T-helper 1 cell treated with Interleukin-12 subunit alpha and Interleukin-12 subunit beta and Interleukin-4 antibody, amounts not matched to agents 30 ng/mL and 1 ng/mL, for 36 hours (primary cell): ENCODE measurements around the gene CBFA2T2. TPM values are rescaled to one million over a fixed set of nuclear protein-coding genes. Genes with fewer than 3 reads are reported as not detected.

Source experiments
- intact Hi-C: fragments of 100-400 bp; cut with micrococcal nuclease; formaldehyde crosslinking; loops from one replicate; pipeline ENCODE4 v1.15.1; 2024
- total RNA-seq: library from RNA; stranded (reverse); gene quantifications from 2 replicates; pipeline ENCODE4 v1.2.3, GENCODE V29; 2022

The CBFA2T2 gene
- total RNA-seq, 1 donor from 2014 or later, result 19.4 TPM

- intact Hi-C loops, result loop anchor here (1.0 to 2.0 kb wide), 5 partner anchors 148 to 700 kb away; partner anchors contain the start of genes CDK5RAP1, CHMP4B, EIF2S2 and ITCH
These were observed 173.5 kb downstream of the CBFA2T2 start for GRCh38 chr20:33663161-33664084.

DNA sequence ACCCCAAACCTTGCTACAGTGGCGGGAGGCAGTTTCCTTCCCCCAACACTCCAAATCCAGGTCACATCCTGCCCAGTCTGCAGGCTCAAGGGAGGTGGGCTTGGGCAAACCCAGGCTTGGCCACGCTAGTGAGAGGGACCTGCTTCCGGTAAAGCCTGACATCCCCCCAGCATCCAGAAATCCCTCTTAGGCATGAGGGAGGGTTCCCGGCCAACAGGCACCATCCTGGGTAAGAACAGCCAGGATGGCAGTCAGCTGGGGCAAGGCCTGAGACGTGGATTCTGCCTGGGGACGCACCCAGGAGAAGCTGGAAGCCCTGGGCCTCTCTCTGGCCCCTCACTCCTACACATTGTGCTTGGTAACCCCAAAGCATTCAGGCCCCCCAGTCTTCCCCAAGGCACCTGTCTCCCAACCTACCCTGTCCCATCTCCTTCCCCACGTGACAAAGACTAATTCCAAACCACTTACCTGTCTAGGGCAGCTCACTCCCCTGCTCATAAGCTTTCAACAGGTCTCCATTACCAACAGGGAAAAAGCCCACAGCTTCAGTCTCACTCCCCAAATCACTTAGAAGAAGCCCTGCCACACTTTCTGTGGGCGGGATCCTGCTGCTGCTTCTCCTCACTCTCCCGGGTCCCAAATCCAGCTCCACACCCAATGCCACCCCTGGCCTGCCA is 174.3 kb downstream of the CBFA2T2 start:
- intact Hi-C loops, result no loop called here

GRCh38 chr20:33664762-33665144 is 174.9 kb downstream of the CBFA2T2 start:
- intact Hi-C loops, result no loop called here

- intact Hi-C loops, result loop anchor here (1.0 kb wide), 8 partner anchors 8 to 327 kb away; partner anchors contain the start of genes E2F1, NECAB3, PXMP4 and RALY
These were observed 176.7 kb downstream of the CBFA2T2 start, which contains the start of gene ACTL10 for GRCh38 chr20:33666293-33667244. ACTL10 (plus strand) TSS chr20:33666943; CDS start chr20:33667498, 555 bp downstream.

GRCh38 chr20:33667245-33667675 is 177.4 kb downstream of the CBFA2T2 start:
- intact Hi-C loops, result no loop called here

- intact Hi-C loops, result no loop called here
These were observed 178.0 kb downstream of the CBFA2T2 start for GRCh38 chr20:33667676-33668465.

GRCh38 chr20:33668466-33669155 is 178.7 kb downstream of the CBFA2T2 start:
- intact Hi-C loops, result no loop called here

- intact Hi-C loops, result no loop called here
These were observed 179.3 kb downstream of the CBFA2T2 start for GRCh38 chr20:33669224-33669623.

DNA sequence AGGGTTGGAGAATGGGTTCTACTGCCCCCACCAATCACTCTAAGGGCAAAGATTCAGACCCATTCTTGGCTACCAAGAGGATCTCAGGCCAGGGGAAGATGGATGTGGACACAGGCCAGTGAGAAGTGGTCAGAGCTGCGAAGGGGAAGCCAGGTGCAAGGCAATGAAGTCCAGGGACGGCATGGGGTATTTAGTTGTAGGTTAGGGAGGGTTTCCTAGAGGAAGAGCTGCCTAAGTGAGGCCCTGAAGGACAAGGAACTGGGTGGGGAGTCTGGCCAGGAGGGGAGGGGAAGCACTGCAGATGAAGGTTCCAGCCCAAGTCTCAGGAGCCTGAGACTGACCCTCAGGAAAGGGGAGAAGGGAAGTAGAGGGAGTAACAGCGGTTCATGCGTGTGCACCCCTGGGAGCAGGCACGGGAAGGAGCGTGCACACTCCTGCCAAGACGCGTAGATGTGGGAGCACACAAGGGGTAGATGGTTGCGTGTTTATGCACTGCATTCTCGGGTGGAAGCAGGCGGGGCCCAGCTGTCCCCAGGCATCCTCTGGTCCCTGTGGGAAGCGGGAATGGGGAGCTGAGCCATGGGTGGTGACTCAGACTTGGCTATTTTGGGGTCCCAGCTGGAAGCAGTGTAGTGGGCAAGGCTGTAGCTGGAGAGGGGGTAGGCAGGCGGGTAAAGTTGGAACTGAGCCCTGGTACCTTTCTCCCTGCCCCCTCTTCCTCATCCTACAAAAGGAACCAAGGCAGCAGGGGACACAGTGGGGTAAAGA is 180.2 kb downstream of the CBFA2T2 start:
- intact Hi-C loops, result no loop called here

DNA sequence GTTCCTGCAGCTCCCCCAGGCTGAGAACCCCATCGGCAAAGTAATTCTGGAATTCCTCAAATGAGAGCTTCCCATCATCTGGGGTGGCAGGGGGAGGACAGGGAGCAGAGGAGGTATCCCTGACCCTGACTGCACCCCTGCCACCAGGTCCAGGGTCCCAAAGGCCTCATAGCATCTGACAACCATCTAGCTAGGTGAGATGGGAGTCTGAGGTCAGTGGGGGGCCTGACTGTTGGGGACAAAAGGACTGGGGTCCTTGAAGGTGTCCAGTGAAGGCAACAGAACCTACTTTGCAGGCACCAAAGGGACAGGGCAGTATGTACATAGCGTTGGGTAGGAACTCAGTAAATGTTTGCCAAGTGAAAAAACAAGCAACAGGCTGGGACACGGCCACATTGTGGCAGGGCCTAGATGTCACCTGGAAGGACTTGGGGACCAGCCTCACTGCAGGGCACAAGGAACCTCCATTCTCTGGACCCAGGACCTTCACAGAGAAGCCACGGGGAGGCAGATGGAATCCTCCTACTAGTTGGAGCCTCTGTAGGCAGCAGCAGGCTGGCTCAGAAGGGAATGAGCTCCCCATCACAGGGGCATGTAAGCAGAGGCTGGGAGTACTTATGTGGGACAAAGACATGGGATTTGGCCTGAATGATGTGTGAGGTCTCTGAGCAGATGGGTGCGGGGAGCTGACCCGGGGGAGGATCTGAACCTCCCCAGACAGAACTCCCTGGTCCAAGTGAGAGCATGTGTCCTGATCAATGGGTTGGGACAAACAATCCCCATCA is 181.0 kb downstream of the CBFA2T2 start:
- intact Hi-C loops, result no loop called here

GRCh38 chr20:33671573-33672288 is 181.8 kb downstream of the CBFA2T2 start:
- intact Hi-C loops, result no loop called here

- intact Hi-C loops, result no loop called here
These were observed 182.7 kb downstream of the CBFA2T2 start for GRCh38 chr20:33672426-33673113.

GRCh38 chr20:33673114-33673409 is 183.2 kb downstream of the CBFA2T2 start:
- intact Hi-C loops, result no loop called here

GRCh38 chr20:33673410-33674293 is 183.8 kb downstream of the CBFA2T2 start:
- intact Hi-C loops, result loop anchor here (1.0 kb wide), 4 partner anchors 7 to 47 kb away; partner anchors contain the start of genes ACTL10, E2F1 and PXMP4

- intact Hi-C loops, result loop anchor here (1.0 kb wide), 4 partner anchors 8 to 46 kb away; partner anchors contain the start of genes ACTL10, E2F1 and PXMP4
These were observed 184.6 kb downstream of the CBFA2T2 start, which contains the start of gene NECAB3 for GRCh38 chr20:33674294-33675135. NECAB3 (minus strand) TSS chr20:33674428; CDS start chr20:33674352, 76 bp downstream.
